G401 (cell line): ENCODE data around the gene OPALIN. TPM values are rescaled to one million over a fixed set of nuclear protein-coding genes. Genes with fewer than 3 reads are reported as not detected.
"Not testable (repeated sequence)": the region's sequence is repeated elsewhere in the genome, so short reads cannot be mapped to it uniquely, and the experiment has no call there.

ENCODE experiments used
- DNase-seq: peaks from one replicate; pipeline ENCODE4 v3.0.0-alpha.2; 2015; ENCODE audit warnings: low spot score
- in situ Hi-C: cut with HindIII; loops from 2 replicates; pipeline ENCODE4 v1.10.0; 2016; ENCODE audit warnings: low sequenced_read_pairs, mixed read lengths
- total RNA-seq: library from RNA; depleted of rRNA; stranded (reverse); fragments of >200 nt; shearing (Covaris generic); gene quantifications from 2 replicates; pipeline ENCODE4 v1.2.3, GENCODE V29; 2014; rRNA removed

Gene OPALIN
- total RNA-seq, 1 experiment from 2014 or later = not detected

DNA sequence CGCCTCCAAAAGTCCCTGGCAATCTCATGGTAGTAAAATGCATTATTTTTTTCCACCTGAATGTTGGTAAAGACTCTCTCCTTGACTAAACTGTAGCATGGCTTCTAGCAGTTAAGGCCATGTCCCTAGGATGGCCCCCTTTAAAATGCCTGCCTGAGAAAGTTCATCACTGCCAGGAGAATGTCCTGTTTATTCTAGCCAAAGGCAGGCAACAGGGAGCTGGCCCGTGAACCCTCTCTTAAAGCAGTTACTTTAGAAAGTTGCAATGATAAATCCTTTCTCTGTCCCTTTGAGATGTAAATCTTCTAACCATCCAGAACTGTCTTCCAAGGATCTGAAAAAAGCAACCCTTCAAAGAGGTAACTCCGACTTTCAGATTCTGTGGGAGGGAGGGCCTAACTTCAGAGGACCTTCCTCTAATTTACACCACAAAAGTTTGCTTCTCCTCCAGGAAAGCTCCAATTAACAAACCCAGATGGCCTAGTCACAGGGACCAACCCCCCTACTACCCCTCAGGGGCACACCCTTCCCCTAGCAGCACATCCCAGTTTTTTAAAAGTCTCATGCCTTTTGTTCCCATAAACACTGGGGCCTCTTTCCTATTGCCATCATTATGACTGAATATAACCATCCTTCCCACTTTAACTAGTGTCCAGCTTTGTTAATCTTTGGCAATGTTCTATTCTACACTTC, 49.0 kb downstream of the OPALIN start:
- no peak for DNase-seq
- in situ Hi-C loops = no loop called here

- in situ Hi-C loops, DNase-seq: not testable (repeated sequence)
These were observed 49.9 kb downstream of the OPALIN start for GRCh38 chr10:96308854-96309253.

DNA sequence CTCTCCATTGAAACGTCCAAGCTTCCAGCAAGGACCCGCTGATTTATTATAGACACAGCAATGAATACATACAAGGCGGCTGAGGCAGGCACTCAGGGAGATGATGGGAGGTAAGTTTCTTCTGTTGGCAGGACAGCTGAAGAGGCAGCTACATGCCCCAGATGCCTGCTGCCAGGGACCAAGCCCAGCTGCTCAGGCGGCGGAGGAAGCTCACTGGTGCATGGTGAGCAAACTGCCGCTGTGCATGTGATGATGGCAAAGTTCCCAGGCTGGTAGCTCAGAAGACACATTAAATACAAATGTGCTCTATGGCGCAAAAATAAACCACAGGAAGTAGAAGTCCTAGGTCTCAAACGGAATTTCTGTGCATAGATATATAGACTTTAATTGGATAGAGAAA, 52.3 kb downstream of the OPALIN start:
- peak; percentile 40 for DNase-seq
- in situ Hi-C loops = no loop called here

- DNase-seq = no peak
- in situ Hi-C loops = no loop called here
These were observed 53.8 kb downstream of the OPALIN start for GRCh38 chr10:96305019-96305418.

GRCh38 chr10:96304230-96304629, 54.6 kb downstream of the OPALIN start, which contains the start of gene DNTT:
Gene DNTT (plus strand): TSS chr10:96304434. CDS start chr10:96304498, 64 bp downstream.
- DNase-seq = no peak
- in situ Hi-C loops = no loop called here

DNA sequence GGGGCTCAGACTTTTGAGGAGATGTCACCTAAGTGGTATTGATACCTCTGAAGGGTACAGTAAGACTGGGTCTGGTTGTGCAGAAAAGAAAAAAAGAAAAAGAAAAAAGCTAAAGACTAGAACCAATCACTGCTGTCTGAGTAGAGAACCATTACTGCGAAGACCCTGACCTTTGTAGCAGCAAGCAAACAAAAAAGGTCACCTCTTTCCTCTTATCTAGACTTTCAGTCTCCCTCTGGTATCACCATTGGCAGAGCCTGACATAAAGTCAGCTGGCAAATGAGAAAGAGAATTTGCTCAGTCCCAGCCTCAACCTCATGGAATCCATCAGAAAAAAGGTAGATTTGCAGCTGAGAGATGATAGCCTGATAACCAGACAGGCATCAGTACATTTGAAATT, 57.2 kb downstream of the OPALIN start:
- in situ Hi-C loops = no loop called here
- DNase-seq = no peak

GRCh38 chr10:96299383-96299782, 59.4 kb downstream of the OPALIN start:
- in situ Hi-C loops = no loop called here
- no peak for DNase-seq

DNA sequence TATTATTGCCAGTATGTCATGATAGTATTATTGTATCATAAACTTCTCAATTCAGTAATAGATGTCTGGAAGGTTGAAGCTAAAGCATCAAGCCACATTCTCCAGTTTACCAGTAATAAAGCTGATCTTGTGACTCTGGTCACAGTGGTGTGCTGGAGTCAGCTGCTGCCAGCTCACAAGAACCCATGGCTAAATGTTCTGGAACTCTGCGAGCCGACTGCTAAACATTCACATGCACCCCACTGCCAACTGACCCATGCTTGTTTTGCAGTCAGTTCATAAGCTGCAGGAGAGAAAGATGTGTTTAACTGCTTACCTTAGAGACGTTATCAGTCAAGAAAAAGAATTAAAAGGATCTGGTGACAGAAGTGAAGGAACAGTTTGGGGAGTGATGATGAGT, 60.4 kb downstream of the OPALIN start:
- in situ Hi-C loops = no loop called here
- no peak for DNase-seq

GRCh38 chr10:96297486-96297885, 61.3 kb downstream of the OPALIN start:
- in situ Hi-C loops = no loop called here

DNA sequence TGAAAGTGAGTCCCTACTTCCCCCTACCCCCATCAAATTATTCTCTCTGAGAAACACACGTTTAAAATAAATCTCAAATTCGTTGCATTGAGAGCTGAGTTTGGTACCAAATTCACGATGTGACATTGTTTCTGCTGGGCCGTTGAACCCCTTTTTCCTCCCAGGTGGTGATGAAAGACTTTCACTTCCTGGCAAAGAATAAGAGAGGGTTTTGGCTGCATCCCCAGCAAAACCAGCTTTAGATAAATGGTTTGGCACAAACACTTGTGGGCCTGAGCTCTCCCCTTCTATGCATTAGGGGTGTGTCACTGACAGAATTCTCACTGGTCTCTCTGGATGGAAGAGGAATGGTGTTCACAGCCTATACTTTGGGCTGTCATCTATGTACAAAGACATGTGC, 63.3 kb downstream of the OPALIN start:
- in situ Hi-C loops = no loop called here
- DNase-seq = no peak

More at GRCh38 chr10:96297486-96297885, 61.3 kb downstream of the OPALIN start:
- no peak for DNase-seq

Other genes starting within 250 kb of the OPALIN start
- 16.6 and 17.1 TPM in 2 replicates for gene ZNF518A, start 228.7 kb downstream of the OPALIN start, total RNA-seq
- gene BLNK, start 87.4 kb downstream of the OPALIN start, total RNA-seq = not detected in 2 replicates
- not detected in 2 replicates for gene DNTT, start 54.6 kb downstream of the OPALIN start, total RNA-seq
- 0.37 and 0.44 TPM in 2 replicates for gene TLL2, start 154.9 kb upstream of the OPALIN start, total RNA-seq
- 39.3 and 64.1 TPM in 2 replicates for gene TM9SF3, start 228.0 kb upstream of the OPALIN start, total RNA-seq